ENCODE results near the gene DRAXIN. TPM values are rescaled to one million over a fixed set of nuclear protein-coding genes. Genes with fewer than 3 reads are reported as not detected.

DRAXIN gene
- total RNA-seq, 1 experiment from 2014 or later = 0.05 TPM

- Mint-ChIP-seq H3K4me3 (ENCODE audit: unreplicated experiment) (no peak overlapping the region), H3K9me3 (ENCODE audit: unreplicated experiment) (no peaks in the 10 kb centered on the region), H3K4me1 (ENCODE audit: low read depth, unreplicated experiment) (peaks cover 4% of the 10 kb centered on the region), H3K27me3 (ENCODE audit: insufficient read depth, unreplicated experiment) (no peaks in the 10 kb centered on the region), H3K36me3 (ENCODE audit: insufficient read depth, unreplicated experiment) (no peaks in the 10 kb centered on the region), H3K27ac (ENCODE audit: unreplicated experiment) (no peak overlapping the region)
- Histone ChIP-seq H3K4me3 (ENCODE audit: low read depth, low read length) (no peak overlapping the region), H3K36me3 (ENCODE audit: control insufficient read depth, insufficient read depth, low read length) (no peaks in the 10 kb centered on the region), H3K9me3 (no peaks in the 10 kb centered on the region), H3K4me1 (no peaks in the 10 kb centered on the region), H3K27me3 (replicated peaks; ENCODE audit: control insufficient read depth, insufficient read depth, low read length) (no peaks in the 10 kb centered on the region; the same call in 1 of the 2 replicates)
- TF ChIP-seq, protein P1, sequence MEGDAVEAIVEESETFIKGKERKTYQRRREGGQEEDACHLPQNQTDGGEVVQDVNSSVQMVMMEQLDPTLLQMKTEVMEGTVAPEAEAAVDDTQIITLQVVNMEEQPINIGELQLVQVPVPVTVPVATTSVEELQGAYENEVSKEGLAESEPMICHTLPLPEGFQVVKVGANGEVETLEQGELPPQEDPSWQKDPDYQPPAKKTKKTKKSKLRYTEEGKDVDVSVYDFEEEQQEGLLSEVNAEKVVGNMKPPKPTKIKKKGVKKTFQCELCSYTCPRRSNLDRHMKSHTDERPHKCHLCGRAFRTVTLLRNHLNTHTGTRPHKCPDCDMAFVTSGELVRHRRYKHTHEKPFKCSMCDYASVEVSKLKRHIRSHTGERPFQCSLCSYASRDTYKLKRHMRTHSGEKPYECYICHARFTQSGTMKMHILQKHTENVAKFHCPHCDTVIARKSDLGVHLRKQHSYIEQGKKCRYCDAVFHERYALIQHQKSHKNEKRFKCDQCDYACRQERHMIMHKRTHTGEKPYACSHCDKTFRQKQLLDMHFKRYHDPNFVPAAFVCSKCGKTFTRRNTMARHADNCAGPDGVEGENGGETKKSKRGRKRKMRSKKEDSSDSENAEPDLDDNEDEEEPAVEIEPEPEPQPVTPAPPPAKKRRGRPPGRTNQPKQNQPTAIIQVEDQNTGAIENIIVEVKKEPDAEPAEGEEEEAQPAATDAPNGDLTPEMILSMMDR (IDR thresholded peaks at IDR 0.05; ENCODE audit: insufficient read depth in 1 of 2, low read depth in 1 of 2, low read length in 1 of 2, severe bottlenecking in 1 of 2, unreplicated experiment in 1 of 2) = no peak
- no TSS peak for BruUV-seq (replicated peaks)
- no peak for DNase-seq
- CTCF ChIA-PET = interaction anchor here (1.8 kb wide), 1 partner anchor 10 kb away, joined by 9 read pairs; no protein-coding TSS in a partner anchor
- intact Hi-C loops (cut with micrococcal nuclease; ENCODE audit: unreplicated experiment) = no loop called here
- POLR2A ChIA-PET = no interaction called here
Observed at GRCh38 chr1:11708554-11709350, 17.2 kb downstream of the DRAXIN start.

DNA sequence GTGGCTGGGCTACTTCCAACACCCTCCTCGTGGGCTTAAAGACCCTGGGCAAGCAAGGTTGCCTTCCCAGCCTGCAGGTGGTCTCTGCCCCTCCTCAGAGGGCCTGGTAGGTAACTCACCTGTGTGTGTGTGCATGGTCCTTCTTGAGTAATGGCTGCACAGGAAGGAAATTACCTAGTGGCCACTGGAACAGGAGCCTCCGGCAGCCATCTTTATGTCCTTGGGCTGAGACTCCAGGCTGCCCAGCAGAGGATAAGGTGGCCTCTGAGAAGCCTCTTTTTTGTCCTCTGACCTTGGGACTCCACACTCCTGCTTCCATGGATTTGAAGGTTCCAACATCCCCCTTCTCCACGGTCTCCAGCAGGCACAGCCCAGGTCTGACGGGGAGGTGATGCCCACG, 20.0 kb downstream of the DRAXIN start:
- TF ChIP-seq, protein P1 (IDR thresholded peaks at IDR 0.05; ENCODE audit: insufficient read depth in 1 of 2, low read depth in 1 of 2, low read length in 1 of 2, severe bottlenecking in 1 of 2, unreplicated experiment in 1 of 2) = no peak
- no TSS peak for BruUV-seq (replicated peaks)
- no peaks in the 10 kb centered on the region for H3K9me3 Mint-ChIP-seq (ENCODE audit: unreplicated experiment)
- CTCF ChIA-PET = interaction anchor here (0.7 to 1.1 kb wide), 3 partner anchors 8 to 58 kb away, joined by 3 to 13 read pairs (median 4); partner anchors contain the start of gene FBXO6
- no peak for DNase-seq
- Histone ChIP-seq H3K4me3 (ENCODE audit: low read depth, low read length) (no peak overlapping the region), H3K9me3 (no peaks in the 10 kb centered on the region), H3K27me3 (replicated peaks; ENCODE audit: control insufficient read depth, insufficient read depth, low read length) (no peaks in the 10 kb centered on the region), H3K4me1 (no peaks in the 10 kb centered on the region), H3K36me3 (ENCODE audit: control insufficient read depth, insufficient read depth, low read length) (no peaks in the 10 kb centered on the region)
- no peak overlapping the region for H3K27ac Mint-ChIP-seq (ENCODE audit: unreplicated experiment)
- POLR2A ChIA-PET = no interaction called here
- H3K27me3 Mint-ChIP-seq (ENCODE audit: insufficient read depth, unreplicated experiment) = no peaks in the 10 kb centered on the region
- H3K4me1 Mint-ChIP-seq (ENCODE audit: low read depth, unreplicated experiment) = peaks cover 4% of the 10 kb centered on the region
- H3K4me3 Mint-ChIP-seq (ENCODE audit: unreplicated experiment) = no peak overlapping the region
- intact Hi-C loops (cut with micrococcal nuclease; ENCODE audit: unreplicated experiment) = no loop called here
- H3K36me3 Mint-ChIP-seq (ENCODE audit: insufficient read depth, unreplicated experiment) = no peaks in the 10 kb centered on the region

GRCh38 chr1:11712285-11712684, 20.8 kb downstream of the DRAXIN start:
- H3K4me1 ChIP-seq = no peaks in the 10 kb centered on the region
- Mint-ChIP-seq H3K4me3 (ENCODE audit: unreplicated experiment) (no peak overlapping the region), H3K27ac (ENCODE audit: unreplicated experiment) (no peak overlapping the region), H3K9me3 (ENCODE audit: unreplicated experiment) (no peaks in the 10 kb centered on the region), H3K36me3 (ENCODE audit: insufficient read depth, unreplicated experiment) (no peaks in the 10 kb centered on the region), H3K27me3 (ENCODE audit: insufficient read depth, unreplicated experiment) (no peaks in the 10 kb centered on the region), H3K4me1 (ENCODE audit: low read depth, unreplicated experiment) (peaks cover 4% of the 10 kb centered on the region)
- TF ChIP-seq, protein P1 (IDR thresholded peaks at IDR 0.05; ENCODE audit: insufficient read depth in 1 of 2, low read depth in 1 of 2, low read length in 1 of 2, severe bottlenecking in 1 of 2, unreplicated experiment in 1 of 2) = no peak
- no peak overlapping the region for H3K4me3 ChIP-seq (ENCODE audit: low read depth, low read length)
- no peaks in the 10 kb centered on the region for H3K27me3 ChIP-seq (replicated peaks; ENCODE audit: control insufficient read depth, insufficient read depth, low read length)
- no peak for DNase-seq
- no peaks in the 10 kb centered on the region for H3K9me3 ChIP-seq
- H3K36me3 ChIP-seq (ENCODE audit: control insufficient read depth, insufficient read depth, low read length) = no peaks in the 10 kb centered on the region
- BruUV-seq (replicated peaks) = no TSS peak
- intact Hi-C loops (cut with micrococcal nuclease; ENCODE audit: unreplicated experiment) = no loop called here
- POLR2A ChIA-PET = interaction anchor here (0.7 kb wide), 1 partner anchor 228 kb away, joined by 3 read pairs; no protein-coding TSS in a partner anchor
- CTCF ChIA-PET = no interaction called here
